Measurements from ENCODE around the gene FANCE. TPM values are rescaled to one million over a fixed set of nuclear protein-coding genes. Genes with fewer than 3 reads are reported as not detected.

FANCE gene
- total and polyA plus RNA-seq, 9 of the 15 experiments (the other 6 are each of a cell fraction or from before 2014, with no cell fraction given) = 5.7 to 30.2 (median 17.0) TPM

DNA sequence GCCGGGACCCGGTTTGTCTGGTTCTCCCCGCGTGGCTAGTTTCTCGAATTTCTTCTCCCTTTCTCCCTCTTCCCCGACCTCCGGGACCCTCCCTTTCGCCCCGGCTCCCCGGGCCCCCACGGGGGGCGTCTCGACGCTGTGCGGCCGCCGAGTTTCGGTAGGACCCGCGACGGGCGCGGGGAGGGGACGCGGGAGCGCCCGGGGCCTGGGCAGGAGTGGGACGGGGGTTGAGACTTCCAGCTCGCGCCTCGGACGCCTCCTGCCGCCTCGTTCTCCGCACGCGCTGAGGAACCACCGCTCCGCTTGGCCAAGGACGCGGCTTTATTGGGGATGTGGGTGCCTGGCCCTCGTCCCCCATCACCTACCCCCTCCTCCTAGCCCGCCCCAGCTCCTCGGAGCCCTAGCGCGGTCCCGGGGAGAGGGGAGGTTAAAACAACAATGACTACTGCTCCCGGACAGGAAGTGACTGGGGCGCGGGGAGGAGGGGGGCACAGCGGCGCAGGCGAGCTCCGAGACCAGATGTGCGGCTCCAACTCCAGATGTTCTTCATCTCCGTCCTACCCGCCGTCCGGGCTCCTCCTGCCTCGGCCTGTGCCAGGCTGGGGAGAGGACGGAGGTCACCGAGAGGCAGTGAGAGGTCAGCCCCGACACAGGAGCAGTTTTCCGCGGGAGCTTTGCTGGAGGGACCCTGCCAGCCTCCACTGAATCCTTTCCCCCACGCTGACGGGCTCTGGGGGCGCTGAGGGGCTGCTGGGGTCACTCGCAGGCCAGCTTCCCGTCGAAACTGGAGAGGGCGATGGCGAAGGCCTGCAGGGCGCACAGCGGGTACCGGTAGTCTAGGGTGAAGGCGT is 45.7 kb downstream of the FANCE start (continued):
- TF ChIP-seq ATF6 (CRISPR knock-in tag; IDR thresholded peaks at IDR 0.05) = 0 out of 2 replicates have a peak, but pooled peaks have one; percentile 67
- TF ChIP-seq CHD1 (IDR thresholded peaks at IDR 0.05; ENCODE audit: low read length) = peak; percentile 62
- TF ChIP-seq, protein P1, sequence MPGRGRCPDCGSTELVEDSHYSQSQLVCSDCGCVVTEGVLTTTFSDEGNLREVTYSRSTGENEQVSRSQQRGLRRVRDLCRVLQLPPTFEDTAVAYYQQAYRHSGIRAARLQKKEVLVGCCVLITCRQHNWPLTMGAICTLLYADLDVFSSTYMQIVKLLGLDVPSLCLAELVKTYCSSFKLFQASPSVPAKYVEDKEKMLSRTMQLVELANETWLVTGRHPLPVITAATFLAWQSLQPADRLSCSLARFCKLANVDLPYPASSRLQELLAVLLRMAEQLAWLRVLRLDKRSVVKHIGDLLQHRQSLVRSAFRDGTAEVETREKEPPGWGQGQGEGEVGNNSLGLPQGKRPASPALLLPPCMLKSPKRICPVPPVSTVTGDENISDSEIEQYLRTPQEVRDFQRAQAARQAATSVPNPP (IDR thresholded peaks at IDR 0.05; ENCODE audit: borderline replicate concordance, insufficient read depth, insufficient read length) = no peak
- no peak for TF ChIP-seq ZBED1 (IDR thresholded peaks at IDR 0.05)
- peak; percentile 87; the same call in 1 of the 2 replicates for TF ChIP-seq ZBTB1 (CRISPR knock-in tag; IDR thresholded peaks at IDR 0.05; ENCODE audit: borderline replicate concordance, low read depth)
- TF ChIP-seq ZKSCAN8 (CRISPR knock-in tag; IDR thresholded peaks at IDR 0.05) = 0 out of 2 replicates have a peak, but pooled peaks have one; percentile 42
- no peak for TF ChIP-seq IFI16 (CRISPR knock-in tag; IDR thresholded peaks at IDR 0.05)
- TF ChIP-seq RBFOX2 (IDR thresholded peaks at IDR 0.05; ENCODE audit: low read depth, low read length) = peak; percentile 92
- peak; percentile 89 for TF ChIP-seq POLR2G (IDR thresholded peaks at IDR 0.05; ENCODE audit: low read depth, low read length)
- TF ChIP-seq ZNF431 (CRISPR knock-in tag; IDR thresholded peaks at IDR 0.05) = peak; percentile 80
- TF ChIP-seq NEUROD1 (IDR thresholded peaks at IDR 0.05; ENCODE audit: borderline replicate concordance, low read depth, low read length, partially characterized antibody) = peak; percentile 25
- peak; percentile 27; the same call in 1 of the 2 replicates for TF ChIP-seq NCOA1 (IDR thresholded peaks at IDR 0.05; ENCODE audit: low read depth)
- TF ChIP-seq UBTF (IDR thresholded peaks at IDR 0.05; ENCODE audit: borderline replicate concordance in 1 of 2, low read depth in 2 of 2, low read length in 2 of 2) = peak in 1 of 2 experiments; percentile 79; a peak in 2 of 4 replicates
- TF ChIP-seq, protein P2, sequence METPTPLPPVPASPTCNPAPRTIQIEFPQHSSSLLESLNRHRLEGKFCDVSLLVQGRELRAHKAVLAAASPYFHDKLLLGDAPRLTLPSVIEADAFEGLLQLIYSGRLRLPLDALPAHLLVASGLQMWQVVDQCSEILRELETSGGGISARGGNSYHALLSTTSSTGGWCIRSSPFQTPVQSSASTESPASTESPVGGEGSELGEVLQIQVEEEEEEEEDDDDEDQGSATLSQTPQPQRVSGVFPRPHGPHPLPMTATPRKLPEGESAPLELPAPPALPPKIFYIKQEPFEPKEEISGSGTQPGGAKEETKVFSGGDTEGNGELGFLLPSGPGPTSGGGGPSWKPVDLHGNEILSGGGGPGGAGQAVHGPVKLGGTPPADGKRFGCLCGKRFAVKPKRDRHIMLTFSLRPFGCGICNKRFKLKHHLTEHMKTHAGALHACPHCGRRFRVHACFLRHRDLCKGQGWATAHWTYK (CRISPR knock-in tag; IDR thresholded peaks at IDR 0.05) = peak; percentile 19; the same call in 1 of the 2 replicates
- TF ChIP-seq TSC22D4 (tag; IDR thresholded peaks at IDR 0.05) = no peak
- peak; percentile 49; the same call in 1 of the 2 replicates for TF ChIP-seq THRB (CRISPR knock-in tag; conservative IDR thresholded peaks at IDR 0.05)
- no peak for TF ChIP-seq TRIM28 (IDR thresholded peaks at IDR 0.05)
